HUDEP-2 (cell line): ENCODE results near the gene CMSS1.

Source experiments
- DNase-seq, 76 experiments: peaks; one replicate each; lab custom pipeline; 2025; ENCODE audit not compliant: unreplicated experiment in 76 of 76; lab: John Stamatoyannopoulos, UW

CMSS1 gene

GRCh38 chr3:99954914-99955644 is 137.4 kb downstream of the CMSS1 start:
- no peak for DNase-seq

GRCh38 chr3:99955773-99956562 is 138.3 kb downstream of the CMSS1 start:
- no peak for DNase-seq

- no peak for DNase-seq
Observed at GRCh38 chr3:99957151-99957796, 139.6 kb downstream of the CMSS1 start.

GRCh38 chr3:99958222-99958912 is 140.7 kb downstream of the CMSS1 start:
- no peak for DNase-seq

GRCh38 chr3:99960123-99960878 is 142.6 kb downstream of the CMSS1 start:
- DNase-seq, result no peak

- no peak for DNase-seq
Observed at GRCh38 chr3:99960941-99961340, 143.3 kb downstream of the CMSS1 start.

- DNase-seq, result no peak
Observed at GRCh38 chr3:99961756-99962515, 144.3 kb downstream of the CMSS1 start.

- no peak for DNase-seq
Observed at GRCh38 chr3:99962703-99963102, 145.0 kb downstream of the CMSS1 start.

- no peak for DNase-seq
Observed at GRCh38 chr3:99965077-99965476, 147.4 kb downstream of the CMSS1 start.

GRCh38 chr3:99965681-99966408 is 148.2 kb downstream of the CMSS1 start:
- no peak for DNase-seq

- DNase-seq, result no peak
Observed at GRCh38 chr3:99966662-99967416, 149.2 kb downstream of the CMSS1 start.

- no peak for DNase-seq
Observed at GRCh38 chr3:99967796-99968195, 150.1 kb downstream of the CMSS1 start.

GRCh38 chr3:99969136-99969535 is 151.5 kb downstream of the CMSS1 start:
- DNase-seq, result no peak

GRCh38 chr3:99970198-99970597 is 152.5 kb downstream of the CMSS1 start:
- DNase-seq, result no peak

GRCh38 chr3:99971761-99972160 is 154.1 kb downstream of the CMSS1 start:
- DNase-seq, result no peak

GRCh38 chr3:99972380-99973104 is 154.9 kb downstream of the CMSS1 start:
- DNase-seq, result peak in 2 of 76 experiments; percentile 1 to 3

GRCh38 chr3:99974989-99975388 is 157.3 kb downstream of the CMSS1 start:
- DNase-seq, result no peak

- DNase-seq, result no peak
Observed at GRCh38 chr3:99976584-99976983, 158.9 kb downstream of the CMSS1 start.
